Measurements from ENCODE around the gene BCAS3.
A peak's percentile ranks its signal among the peaks of the same experiment; 100 is the strongest.

The BCAS3 gene

DNA sequence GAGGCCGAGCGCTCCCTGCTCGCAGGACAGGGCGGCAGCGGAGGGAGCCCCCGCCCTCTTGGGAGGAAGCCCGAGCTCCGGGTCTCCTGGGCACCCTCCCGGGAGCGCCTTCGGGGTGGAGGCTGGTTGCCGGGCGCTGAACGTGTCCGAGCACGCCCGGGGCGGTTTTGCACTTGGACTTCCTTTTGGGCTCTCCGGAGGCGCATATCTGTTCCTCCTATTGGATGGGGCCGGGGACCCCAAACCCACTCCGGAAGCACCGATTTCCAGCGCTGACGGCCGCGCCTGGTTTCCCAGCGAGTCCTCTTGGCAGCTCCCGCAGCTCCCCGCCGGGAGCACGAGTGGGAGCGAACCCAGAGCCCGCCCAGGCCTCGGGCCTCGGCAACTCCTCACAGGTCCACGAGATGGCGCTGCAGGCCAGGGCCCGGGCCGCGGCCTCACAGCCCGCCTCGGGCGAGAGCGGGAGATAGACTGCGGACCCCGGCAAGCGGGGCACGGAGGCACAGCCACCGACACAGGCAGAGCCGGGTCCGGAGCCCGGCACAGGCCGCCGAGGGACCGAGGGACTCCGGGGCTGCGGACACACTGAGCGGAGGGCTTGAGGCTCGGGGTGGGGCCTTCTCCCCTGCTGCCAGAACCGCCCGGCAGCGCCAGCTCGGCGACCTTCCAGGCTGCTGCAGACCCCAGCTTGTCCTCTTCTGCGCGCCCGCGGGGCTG is 734.6 kb downstream of the BCAS3 start:
- H3K4me3 ChIP-seq = peak overlapping the region; percentile 66 to 74
- H3K4me1 ChIP-seq = peaks cover 0 to 76% (median 59%) of the 10 kb centered on the region in 4 donors
- intact Hi-C loops (cut with DNase I; ENCODE audit: low total_unique reads) = loop anchor here (5.0 to 10.0 kb wide), 4 partner anchors 422 to 735 kb away; partner anchors contain the start of genes BCAS3, BRIP1 and MED13
- no peaks in the 10 kb centered on the region for H3K27me3 ChIP-seq
- H3K9me3 ChIP-seq = no peaks in the 10 kb centered on the region
- peaks cover 9 to 12% (median 10%) of the 10 kb centered on the region in 3 donors for H3K36me3 ChIP-seq
- TF ChIP-seq, protein P1, sequence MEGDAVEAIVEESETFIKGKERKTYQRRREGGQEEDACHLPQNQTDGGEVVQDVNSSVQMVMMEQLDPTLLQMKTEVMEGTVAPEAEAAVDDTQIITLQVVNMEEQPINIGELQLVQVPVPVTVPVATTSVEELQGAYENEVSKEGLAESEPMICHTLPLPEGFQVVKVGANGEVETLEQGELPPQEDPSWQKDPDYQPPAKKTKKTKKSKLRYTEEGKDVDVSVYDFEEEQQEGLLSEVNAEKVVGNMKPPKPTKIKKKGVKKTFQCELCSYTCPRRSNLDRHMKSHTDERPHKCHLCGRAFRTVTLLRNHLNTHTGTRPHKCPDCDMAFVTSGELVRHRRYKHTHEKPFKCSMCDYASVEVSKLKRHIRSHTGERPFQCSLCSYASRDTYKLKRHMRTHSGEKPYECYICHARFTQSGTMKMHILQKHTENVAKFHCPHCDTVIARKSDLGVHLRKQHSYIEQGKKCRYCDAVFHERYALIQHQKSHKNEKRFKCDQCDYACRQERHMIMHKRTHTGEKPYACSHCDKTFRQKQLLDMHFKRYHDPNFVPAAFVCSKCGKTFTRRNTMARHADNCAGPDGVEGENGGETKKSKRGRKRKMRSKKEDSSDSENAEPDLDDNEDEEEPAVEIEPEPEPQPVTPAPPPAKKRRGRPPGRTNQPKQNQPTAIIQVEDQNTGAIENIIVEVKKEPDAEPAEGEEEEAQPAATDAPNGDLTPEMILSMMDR (IDR thresholded peaks at IDR 0.05) = peak; percentile 98
- H3K27ac ChIP-seq = peak overlapping the region; percentile 98
- peak; percentile 70 to 92 for DNase-seq

- no peaks in the 10 kb centered on the region for H3K9me3 ChIP-seq
- peak overlapping the region; percentile 98 for H3K27ac ChIP-seq
- no peaks in the 10 kb centered on the region for H3K27me3 ChIP-seq
- intact Hi-C loops (cut with DNase I; ENCODE audit: low total_unique reads) = loop anchor here (5.0 to 10.0 kb wide), 4 partner anchors 422 to 736 kb away; partner anchors contain the start of genes BCAS3, BRIP1 and MED13
- TF ChIP-seq, protein P1 (IDR thresholded peaks at IDR 0.05) = no peak
- DNase-seq = peak; percentile 20 to 70
- peaks cover 0 to 74% (median 56%) of the 10 kb centered on the region in 4 donors for H3K4me1 ChIP-seq
- peaks cover 4 to 8% (median 5%) of the 10 kb centered on the region in 3 donors for H3K36me3 ChIP-seq
- H3K4me3 ChIP-seq = peak overlapping the region; percentile 66 to 74
These were observed 735.4 kb downstream of the BCAS3 start for GRCh38 chr17:61412860-61413660.

GRCh38 chr17:61413661-61414126 is 736.0 kb downstream of the BCAS3 start:
- no peaks in the 10 kb centered on the region for H3K27me3 ChIP-seq
- intact Hi-C loops (cut with DNase I; ENCODE audit: low total_unique reads) = loop anchor here (5.0 to 10.0 kb wide), 4 partner anchors 421 to 736 kb away; partner anchors contain the start of genes BCAS3, BRIP1 and MED13
- DNase-seq = no peak
- H3K4me3 ChIP-seq = peak overlapping the region; percentile 66 to 74
- H3K4me1 ChIP-seq = peaks cover 0 to 67% (median 51%) of the 10 kb centered on the region in 4 donors
- H3K9me3 ChIP-seq = no peaks in the 10 kb centered on the region
- TF ChIP-seq, protein P1 (IDR thresholded peaks at IDR 0.05) = no peak
- H3K36me3 ChIP-seq = peaks cover 0 to 1% (median 0%) of the 10 kb centered on the region in 3 donors
- peak overlapping the region in 1 of 2 donors; percentile 98 for H3K27ac ChIP-seq

DNA sequence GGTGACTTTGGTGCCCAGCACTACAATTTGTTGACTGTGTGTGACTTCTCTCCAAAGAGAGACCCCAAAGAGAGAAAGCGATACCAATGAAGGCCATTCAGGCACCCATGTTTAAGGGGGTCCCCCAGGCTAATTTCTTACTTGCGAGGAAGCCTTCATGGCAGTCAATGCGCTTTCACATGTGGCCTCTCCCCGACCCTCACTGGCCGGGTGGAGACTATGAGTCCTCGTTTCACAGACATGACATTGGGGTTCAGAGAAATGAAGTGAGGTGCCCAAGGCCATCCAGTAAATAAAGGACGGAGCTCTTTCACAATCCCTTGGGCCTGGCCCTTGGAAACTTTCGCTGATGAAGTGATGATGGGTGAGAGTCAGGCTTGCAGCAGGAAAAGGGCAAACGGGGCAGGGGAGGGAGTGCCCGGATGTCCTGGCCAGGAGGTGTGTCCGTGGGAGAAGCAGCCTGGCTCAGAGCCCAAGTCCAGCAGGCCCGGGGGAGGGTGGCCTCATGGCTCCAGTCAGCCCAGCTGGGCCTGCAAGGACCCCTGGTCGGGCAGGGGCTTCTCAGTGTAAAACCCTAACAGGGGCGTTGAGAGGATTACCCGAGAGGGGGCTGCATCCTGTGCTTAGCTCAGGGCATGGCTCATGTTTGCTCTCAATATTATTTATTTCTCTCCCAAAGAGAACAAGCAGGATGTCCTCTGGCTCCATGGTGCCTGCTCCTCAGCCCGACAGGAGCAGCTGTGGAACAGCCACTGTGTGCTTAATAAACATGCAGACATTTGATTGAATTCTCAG is 736.7 kb downstream of the BCAS3 start:
- Histone ChIP-seq H3K4me1 (peaks cover 0 to 62% (median 47%) of the 10 kb centered on the region in 4 donors), H3K36me3 (no peaks in the 10 kb centered on the region), H3K27ac (peak overlapping the region; percentile 14 to 98), H3K27me3 (no peaks in the 10 kb centered on the region), H3K9me3 (no peaks in the 10 kb centered on the region), H3K4me3 (no peak overlapping the region)
- intact Hi-C loops (cut with DNase I; ENCODE audit: low total_unique reads) = loop anchor here (5.0 to 10.0 kb wide), 4 partner anchors 420 to 737 kb away; partner anchors contain the start of genes BCAS3, BRIP1 and MED13
- TF ChIP-seq, protein P1 (IDR thresholded peaks at IDR 0.05) = no peak
- peak; percentile 21 to 73 for DNase-seq

DNA sequence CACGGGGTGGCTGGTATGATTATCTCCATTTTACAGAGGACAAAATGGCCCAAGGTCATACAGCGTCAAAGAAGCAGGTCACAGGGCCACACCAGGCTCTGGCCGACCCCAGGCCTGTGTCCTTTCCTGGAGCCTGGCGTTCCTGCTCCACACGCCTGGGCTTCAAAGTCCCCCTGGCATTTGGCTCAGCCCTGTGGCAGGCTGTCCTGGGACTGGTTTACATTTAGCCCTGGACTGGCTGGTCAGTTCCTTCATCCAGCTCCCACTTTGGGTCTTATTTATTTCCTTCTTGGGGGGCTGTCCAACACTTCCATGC is 737.2 kb downstream of the BCAS3 start:
- H3K4me1 ChIP-seq = peaks cover 0 to 58% (median 44%) of the 10 kb centered on the region in 4 donors
- H3K4me3 ChIP-seq = no peak overlapping the region
- intact Hi-C loops (cut with DNase I; ENCODE audit: low total_unique reads) = loop anchor here (5.0 to 10.0 kb wide), 4 partner anchors 420 to 738 kb away; partner anchors contain the start of genes BCAS3, BRIP1 and MED13
- peak overlapping the region; percentile 14 to 98 for H3K27ac ChIP-seq
- H3K27me3 ChIP-seq = no peaks in the 10 kb centered on the region
- no peak for DNase-seq
- no peaks in the 10 kb centered on the region for H3K9me3 ChIP-seq
- no peaks in the 10 kb centered on the region for H3K36me3 ChIP-seq
- TF ChIP-seq, protein P1 (IDR thresholded peaks at IDR 0.05) = no peak

Data from tibial artery (tissue), 4 donors.